ENCODE measurements around the gene GPR176.

GPR176 gene

GRCh38 chr15:39801641-39802309 is 118.3 kb downstream of the GPR176 start:
- DNase-seq: no peak

GRCh38 chr15:39799552-39800011 is 120.5 kb downstream of the GPR176 start:
- DNase-seq: no peak

- DNase-seq: no peak
Measured at GRCh38 chr15:39798382-39798781, 121.7 kb downstream of the GPR176 start.

GRCh38 chr15:39797407-39797806 is 122.7 kb downstream of the GPR176 start:
- no peak for DNase-seq

GRCh38 chr15:39796601-39797000 is 123.5 kb downstream of the GPR176 start:
- no peak for DNase-seq

GRCh38 chr15:39795486-39795885 is 124.6 kb downstream of the GPR176 start:
- no peak for DNase-seq

GRCh38 chr15:39794954-39795353 is 125.1 kb downstream of the GPR176 start:
- no peak for DNase-seq

GRCh38 chr15:39793923-39794322 is 126.1 kb downstream of the GPR176 start:
- DNase-seq: no peak

GRCh38 chr15:39792844-39793335 is 127.2 kb downstream of the GPR176 start:
- DNase-seq: no peak

- no peak for DNase-seq
Measured at GRCh38 chr15:39792025-39792843, 127.8 kb downstream of the GPR176 start.

GRCh38 chr15:39789736-39790135 is 130.3 kb downstream of the GPR176 start:
- DNase-seq: no peak

GRCh38 chr15:39788800-39789565 is 131.1 kb downstream of the GPR176 start:
- no peak for DNase-seq

- no peak for DNase-seq
Measured at GRCh38 chr15:39788108-39788507, 132.0 kb downstream of the GPR176 start.

GRCh38 chr15:39787479-39787878 is 132.6 kb downstream of the GPR176 start:
- no peak for DNase-seq

GRCh38 chr15:39786447-39787056 is 133.5 kb downstream of the GPR176 start:
- no peak for DNase-seq

GRCh38 chr15:39785841-39786240 is 134.2 kb downstream of the GPR176 start:
- no peak for DNase-seq

- DNase-seq: no peak
Measured at GRCh38 chr15:39785139-39785538, 134.9 kb downstream of the GPR176 start.

GRCh38 chr15:39784638-39785037 is 135.4 kb downstream of the GPR176 start:
- DNase-seq: no peak

- DNase-seq: no peak
Measured at GRCh38 chr15:39784125-39784524, 135.9 kb downstream of the GPR176 start.

GRCh38 chr15:39783244-39783820 is 136.7 kb downstream of the GPR176 start:
- no peak for DNase-seq

GRCh38 chr15:39782441-39783138 is 137.5 kb downstream of the GPR176 start, which contains the start of gene FSIP1:
Gene FSIP1, minus strand, starts transcription at chr15:39782841. Its CDS starts 6,317 bp downstream, at chr15:39776524.
- DNase-seq: peak; percentile 93 to 94

- DNase-seq: no peak
Measured at GRCh38 chr15:39781967-39782302, 138.1 kb downstream of the GPR176 start.

Measured in stimulated activated CD4-positive, alpha-beta T cell treated with anti-CD3 and anti-CD28 coated beads, Interleukin-4, amount 100 ng/mL, for 4 hours (primary cell).